Subcutaneous abdominal adipose tissue (tissue), 5 donors: ENCODE data around the gene PSMA6.

Source experiments
- H3K27ac ChIP-seq: one replicate; pipeline ENCODE4 v1.7.0; 2013; ENCODE audit warnings: low read depth, mild to moderate bottlenecking, inconsistent platforms, low read length, moderate library complexity
- H3K27me3 ChIP-seq, 5 donors: one replicate each; pipeline ENCODE4 v1.7.0; 2013; ENCODE audit warnings: low read length in 5 of 5, inconsistent platforms in 1 of 5; ENCODE audit not compliant: control insufficient read depth in 5 of 5, insufficient read depth in 4 of 5
- H3K36me3 ChIP-seq, 5 donors: one replicate each; pipeline ENCODE4 v1.7.0; 2013; ENCODE audit warnings: low read length in 5 of 5; ENCODE audit not compliant: control insufficient read depth in 5 of 5, insufficient read depth in 5 of 5
- H3K4me1 ChIP-seq, 5 donors: one replicate each; pipeline ENCODE4 v1.7.0; 2013; ENCODE audit warnings: low read length in 5 of 5, mild to moderate bottlenecking in 3 of 5, moderate library complexity in 1 of 5; ENCODE audit not compliant: control insufficient read depth in 5 of 5, insufficient read depth in 5 of 5
- H3K4me3 ChIP-seq, 5 donors: one replicate each; pipeline ENCODE4 v1.7.0; 2013; ENCODE audit warnings: low read length in 5 of 5, low read depth in 1 of 5
- H3K9ac ChIP-seq, 5 donors: one replicate each; pipeline ENCODE4 v1.7.0; 2013; ENCODE audit warnings: low read length in 5 of 5, mild to moderate bottlenecking in 4 of 5, moderate library complexity in 3 of 5
- H3K9me3 ChIP-seq, 5 donors: one replicate each; pipeline ENCODE4 v1.7.0; 2013; ENCODE audit warnings: low read length in 5 of 5; ENCODE audit not compliant: control insufficient read depth in 5 of 5
- donor health status: healthy.
- donor health status: healthy.
- donor health status: healthy.
- donor health status: healthy.
- donor health status: healthy.

PSMA6 gene

DNA sequence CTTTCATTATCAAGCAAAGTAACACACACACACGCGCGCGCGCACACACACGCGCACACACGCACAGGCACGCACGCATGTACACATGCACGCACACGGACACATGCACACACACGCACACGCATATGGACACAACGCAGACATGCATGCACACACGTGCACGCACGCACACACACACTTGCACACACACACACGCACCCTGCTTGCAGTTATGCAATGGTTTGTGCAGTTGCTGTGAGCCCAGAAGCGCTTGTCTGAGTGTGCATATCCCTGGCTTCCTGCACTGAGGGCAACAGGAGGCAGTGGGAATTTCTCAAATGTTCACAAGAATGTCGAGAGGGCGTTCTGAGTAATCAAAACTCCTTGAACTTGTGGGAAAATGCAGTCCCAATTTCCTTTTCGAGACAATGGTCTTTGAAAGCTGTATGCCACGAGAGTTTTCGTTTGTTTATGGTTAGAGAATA, 70.8 kb downstream of the PSMA6 start:
- peaks cover 0 to 4% (median 0%) of the 10 kb centered on the region in 5 donors for H3K27me3 ChIP-seq
- peaks cover 7 to 43% (median 37%) of the 10 kb centered on the region in 5 donors for H3K4me1 ChIP-seq
- H3K9me3 ChIP-seq, result peaks cover 0 to 3% (median 0%) of the 10 kb centered on the region in 5 donors
- peak overlapping the region in 1 of 5 donors; percentile 39 for H3K4me3 ChIP-seq
- peak overlapping the region in 2 of 5 donors; percentile 26 to 99 for H3K9ac ChIP-seq
- H3K27ac ChIP-seq, result no peak overlapping the region
- H3K36me3 ChIP-seq, result no peaks in the 10 kb centered on the region

DNA sequence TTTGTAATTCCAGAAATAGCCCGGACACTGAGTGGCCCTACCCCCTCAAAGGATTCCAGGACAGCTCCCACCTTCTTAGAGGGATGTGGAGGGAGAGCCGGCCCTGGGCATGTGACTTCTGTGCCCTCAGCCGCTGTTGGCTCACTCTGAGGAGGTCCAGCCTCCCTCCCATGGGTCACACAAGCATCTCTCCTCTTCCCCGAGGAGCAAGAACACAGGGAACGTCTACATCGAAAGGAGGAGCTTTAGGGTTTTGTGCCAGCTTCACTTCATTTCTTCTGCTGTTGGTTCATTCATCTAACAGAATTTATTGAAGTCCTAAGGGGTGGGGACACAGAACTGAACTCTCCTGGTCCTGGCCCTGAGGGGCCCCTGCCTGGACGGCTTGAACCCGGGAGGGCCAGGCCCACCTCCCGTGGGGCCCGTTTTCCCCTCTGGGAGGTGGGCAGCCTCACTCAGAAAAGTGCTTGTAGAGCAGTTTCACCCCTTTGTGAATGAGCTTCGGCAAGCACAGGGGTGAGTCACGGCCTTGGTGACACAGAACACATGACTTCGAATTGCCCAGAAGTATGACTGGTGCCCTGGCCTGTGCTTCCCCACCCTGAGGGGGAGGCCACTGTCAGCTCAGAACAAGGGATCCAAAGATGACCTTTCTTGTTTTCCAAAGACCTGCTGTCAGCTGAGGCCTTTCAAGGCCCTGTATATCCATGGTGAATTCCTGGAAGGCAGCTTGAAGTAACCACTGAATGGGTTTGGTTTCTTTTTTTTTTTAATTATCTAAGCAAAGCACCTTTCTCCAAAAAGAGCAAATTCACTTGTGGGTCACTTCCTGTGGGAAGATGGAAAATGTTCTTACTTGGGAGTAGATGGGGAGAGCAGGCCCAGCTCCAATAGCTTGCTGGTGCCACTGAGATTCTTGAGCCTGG, 73.2 kb downstream of the PSMA6 start:
- Histone ChIP-seq H3K36me3 (no peaks in the 10 kb centered on the region), H3K4me1 (peaks cover 7 to 54% (median 53%) of the 10 kb centered on the region in 5 donors), H3K9me3 (peaks cover 0 to 3% (median 0%) of the 10 kb centered on the region in 5 donors), H3K4me3 (no peak overlapping the region), H3K27me3 (peaks cover 0 to 4% (median 0%) of the 10 kb centered on the region in 5 donors), H3K9ac (peak overlapping the region in 2 of 5 donors; percentile 42 to 67), H3K27ac (peak overlapping the region; percentile 71)

DNA sequence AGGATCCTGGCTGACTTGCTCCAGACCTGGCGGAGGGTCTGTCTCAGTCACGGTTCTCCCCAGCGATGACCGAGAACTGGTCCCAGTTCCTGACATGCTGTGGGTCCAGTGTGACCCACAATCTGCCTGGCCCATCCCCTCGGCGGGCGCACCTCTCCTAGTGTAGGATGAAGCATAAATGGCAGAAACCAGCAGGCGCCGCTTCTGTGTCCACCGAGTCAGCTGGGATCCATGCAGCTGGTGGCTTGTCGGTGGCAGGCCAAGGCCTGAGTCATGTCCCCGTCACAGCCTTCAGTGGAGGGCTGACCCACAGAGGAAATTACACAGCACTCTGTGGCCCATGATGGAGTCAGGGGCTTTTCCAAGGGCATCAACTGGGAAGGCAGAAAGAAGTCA, 73.9 kb downstream of the PSMA6 start:
- Histone ChIP-seq H3K27ac (peak overlapping the region; percentile 71), H3K27me3 (peaks cover 0 to 4% (median 0%) of the 10 kb centered on the region in 5 donors), H3K9ac (peak overlapping the region in 1 of 5 donors; percentile 42), H3K4me1 (peaks cover 7 to 54% (median 53%) of the 10 kb centered on the region in 5 donors), H3K36me3 (no peaks in the 10 kb centered on the region), H3K9me3 (peaks cover 0 to 3% (median under 1%) of the 10 kb centered on the region in 5 donors), H3K4me3 (no peak overlapping the region)

DNA sequence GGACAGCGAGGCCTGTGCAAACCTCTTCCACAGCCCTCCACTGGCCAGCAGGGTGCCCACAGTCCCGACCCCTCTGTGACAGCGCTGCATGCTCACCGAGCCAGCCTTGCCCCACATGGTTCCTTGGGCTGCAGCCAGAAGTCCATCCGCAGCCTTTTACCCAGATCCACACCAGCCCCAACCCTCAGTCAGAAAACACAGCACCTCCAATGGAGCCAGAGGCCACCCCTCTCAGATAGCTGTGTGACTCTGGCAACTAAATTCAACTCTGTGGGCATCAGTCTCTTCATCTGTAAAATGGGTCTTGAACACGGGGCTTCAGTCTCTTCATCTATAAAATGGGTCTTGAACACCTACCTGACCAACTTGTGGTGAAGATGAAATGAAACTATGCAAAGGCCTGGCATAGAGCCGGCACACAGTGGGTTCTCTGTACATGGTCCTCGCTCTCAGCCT, 74.4 kb downstream of the PSMA6 start:
- Histone ChIP-seq H3K27ac (peak overlapping the region; percentile 71), H3K9ac (peak overlapping the region in 1 of 5 donors; percentile 42)

DNA sequence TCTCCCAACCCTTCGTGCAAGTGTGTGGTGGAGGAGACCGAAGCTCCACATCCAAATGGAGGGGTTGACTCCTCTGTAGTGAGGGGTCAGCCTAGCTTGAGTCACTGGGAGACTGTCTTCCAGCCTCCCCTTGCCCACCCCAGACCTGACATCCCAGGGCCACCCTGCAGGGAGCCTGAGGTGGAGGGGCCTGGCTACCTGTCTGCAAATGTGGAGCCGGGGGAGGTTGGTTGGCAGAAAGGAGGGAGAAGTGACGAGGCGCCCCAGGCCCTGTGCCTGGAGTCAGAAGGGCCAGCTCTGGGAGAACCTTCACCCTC, 74.8 kb downstream of the PSMA6 start:
- Histone ChIP-seq H3K27ac (peak overlapping the region; percentile 71), H3K4me1 (peaks cover 7 to 54% (median 53%) of the 10 kb centered on the region in 5 donors), H3K36me3 (no peaks in the 10 kb centered on the region), H3K27me3 (peaks cover 0 to 4% (median 0%) of the 10 kb centered on the region in 5 donors), H3K4me3 (no peak overlapping the region), H3K9ac (no peak overlapping the region), H3K9me3 (peaks cover 0 to 4% (median 3%) of the 10 kb centered on the region in 5 donors)

More for the DNA sequence above, 74.4 kb downstream of the PSMA6 start:
- H3K9me3 ChIP-seq, result peaks cover 0 to 4% (median 3%) of the 10 kb centered on the region in 5 donors
- H3K4me1 ChIP-seq, result peaks cover 7 to 54% (median 53%) of the 10 kb centered on the region in 5 donors
- H3K36me3 ChIP-seq, result no peaks in the 10 kb centered on the region
- peaks cover 0 to 4% (median 0%) of the 10 kb centered on the region in 5 donors for H3K27me3 ChIP-seq
- H3K4me3 ChIP-seq, result no peak overlapping the region
